ENCODE results near the gene PPBP.

- TF ChIP-seq CTCF (IDR thresholded peaks at IDR 0.05) = no peak
- TF ChIP-seq POLR2A (IDR thresholded peaks at IDR 0.05) = no peak
Observed at GRCh38 chr4:74013264-74013663, 25.3 kb upstream of the PPBP start.

Measured in body of pancreas (tissue), 4 donors.